ENCODE measurements around the gene HSH2D.

DNA sequence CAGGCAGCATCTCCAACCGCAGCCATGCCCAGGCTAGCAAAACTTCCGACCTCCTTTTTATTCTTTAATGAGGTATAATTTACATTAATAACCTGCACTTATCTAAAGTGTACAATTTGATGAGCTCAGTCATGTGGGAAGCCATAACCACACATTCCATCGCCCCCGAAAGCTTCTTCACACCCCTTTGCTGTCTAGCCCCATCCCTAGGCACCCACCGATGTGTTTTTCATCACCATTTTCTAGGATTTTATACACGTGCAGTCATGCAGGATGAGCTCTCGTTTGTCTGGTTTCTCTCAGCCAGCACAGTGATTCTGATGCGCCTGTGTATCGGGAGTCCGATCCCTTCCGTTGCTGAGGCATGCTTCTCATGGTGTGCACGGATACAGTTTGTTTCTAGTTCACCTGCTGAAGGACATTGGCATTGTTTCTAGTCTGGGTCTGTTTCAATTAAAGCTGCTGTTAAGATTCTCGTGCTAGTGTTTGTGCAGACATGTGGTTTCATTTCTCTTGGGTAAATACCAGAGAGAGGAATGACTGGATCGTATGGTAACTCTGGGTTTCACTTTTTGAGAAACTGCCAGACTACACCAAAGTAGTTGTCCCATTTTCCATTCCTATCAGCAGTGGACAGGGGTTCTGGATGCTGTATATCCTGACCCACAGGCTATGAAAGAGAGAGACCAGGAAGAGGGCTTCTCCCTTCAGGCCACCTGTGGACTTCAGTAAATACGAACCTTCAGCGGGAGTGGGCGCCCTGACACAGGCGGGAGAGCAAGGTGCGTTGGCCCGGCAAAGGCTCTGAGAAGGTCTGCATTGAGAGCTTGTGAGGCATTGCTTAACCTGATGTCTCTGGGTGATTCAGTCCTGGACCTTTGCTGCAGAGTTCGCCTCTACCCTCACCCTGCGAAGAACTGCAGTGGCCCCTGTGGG lies 59.1 kb downstream of the HSH2D start:
- TF ChIP-seq ARNTL (CRISPR knock-in tag; IDR thresholded peaks at IDR 0.05; ENCODE audit: borderline replicate concordance, low read depth) (no peak), OSR1 (CRISPR knock-in tag; IDR thresholded peaks at IDR 0.05) (no peak)
- TF ChIP-seq, protein P1, sequence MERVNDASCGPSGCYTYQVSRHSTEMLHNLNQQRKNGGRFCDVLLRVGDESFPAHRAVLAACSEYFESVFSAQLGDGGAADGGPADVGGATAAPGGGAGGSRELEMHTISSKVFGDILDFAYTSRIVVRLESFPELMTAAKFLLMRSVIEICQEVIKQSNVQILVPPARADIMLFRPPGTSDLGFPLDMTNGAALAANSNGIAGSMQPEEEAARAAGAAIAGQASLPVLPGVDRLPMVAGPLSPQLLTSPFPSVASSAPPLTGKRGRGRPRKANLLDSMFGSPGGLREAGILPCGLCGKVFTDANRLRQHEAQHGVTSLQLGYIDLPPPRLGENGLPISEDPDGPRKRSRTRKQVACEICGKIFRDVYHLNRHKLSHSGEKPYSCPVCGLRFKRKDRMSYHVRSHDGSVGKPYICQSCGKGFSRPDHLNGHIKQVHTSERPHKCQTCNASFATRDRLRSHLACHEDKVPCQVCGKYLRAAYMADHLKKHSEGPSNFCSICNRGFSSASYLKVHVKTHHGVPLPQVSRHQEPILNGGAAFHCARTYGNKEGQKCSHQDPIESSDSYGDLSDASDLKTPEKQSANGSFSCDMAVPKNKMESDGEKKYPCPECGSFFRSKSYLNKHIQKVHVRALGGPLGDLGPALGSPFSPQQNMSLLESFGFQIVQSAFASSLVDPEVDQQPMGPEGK (CRISPR knock-in tag; IDR thresholded peaks at IDR 0.05; ENCODE audit: borderline replicate concordance), result no peak

All from SK-N-SH treated with all-trans-retinoic acid at 6 μM for 48 hours (cell line).